Measurements from ENCODE around the gene RAPGEF4. TPM values are rescaled to one million over a fixed set of nuclear protein-coding genes. Genes with fewer than 3 reads are reported as not detected.

Gene RAPGEF4
- total and polyA plus RNA-seq, 2 of the 8 experiments (the other 6 are each of a cell fraction or from before 2014, with no cell fraction given), result 1.2 to 2.6 TPM

- TF ChIP-seq CHD7 (IDR thresholded peaks at IDR 0.05; ENCODE audit: insufficient replicate concordance, low read length), result no peak
- no peak for TF ChIP-seq HDAC2 (IDR thresholded peaks at IDR 0.05; ENCODE audit: borderline replicate concordance in 1 of 2, low read depth in 2 of 2, low read length in 2 of 2)
- TF ChIP-seq SP4 (IDR thresholded peaks at IDR 0.05; ENCODE audit: low read length), result no peak
- no peak for TF ChIP-seq GTF2F1 (IDR thresholded peaks at IDR 0.05; ENCODE audit: borderline replicate concordance, low read depth, low read length)
Measured at GRCh38 chr2:173033084-173033483, 297.4 kb downstream of the RAPGEF4 start (continued).

All from H1 (cell line).